ENCODE results near the gene NSUN2.

NSUN2 gene

GRCh38 chr5:6602441-6602840 is 30.4 kb downstream of the NSUN2 start:
- DNase-seq = no peak

DNA sequence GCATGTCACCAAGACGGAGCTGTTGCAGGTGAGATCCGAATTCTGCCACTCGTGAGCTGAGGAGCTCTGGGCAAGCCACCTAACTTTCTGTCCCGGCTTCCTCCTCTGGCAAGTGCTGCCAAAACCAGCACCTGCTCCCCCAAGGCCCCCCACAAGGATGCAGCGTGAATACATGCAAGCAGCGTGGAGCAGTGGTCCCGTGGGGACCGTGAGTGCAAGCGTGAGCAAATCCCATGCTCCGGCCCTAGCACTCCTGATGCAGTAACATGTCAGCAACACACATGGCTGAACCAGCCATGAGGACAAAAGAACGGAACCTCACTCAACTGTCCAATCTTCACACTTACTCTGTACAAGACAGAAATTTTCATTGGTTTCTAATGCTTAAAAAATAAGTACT is 31.0 kb downstream of the NSUN2 start:
- no peak for DNase-seq

- DNase-seq = no peak
Measured at GRCh38 chr5:6601271-6601670, 31.6 kb downstream of the NSUN2 start.

- no peak for DNase-seq
Measured at GRCh38 chr5:6599739-6600138, 33.1 kb downstream of the NSUN2 start.

- DNase-seq = no peak
Measured at GRCh38 chr5:6598351-6598900, 34.4 kb downstream of the NSUN2 start.

- no peak for DNase-seq
Measured at GRCh38 chr5:6597557-6597956, 35.3 kb downstream of the NSUN2 start.

- DNase-seq = no peak
Measured at GRCh38 chr5:6596388-6596787, 36.5 kb downstream of the NSUN2 start.

DNA sequence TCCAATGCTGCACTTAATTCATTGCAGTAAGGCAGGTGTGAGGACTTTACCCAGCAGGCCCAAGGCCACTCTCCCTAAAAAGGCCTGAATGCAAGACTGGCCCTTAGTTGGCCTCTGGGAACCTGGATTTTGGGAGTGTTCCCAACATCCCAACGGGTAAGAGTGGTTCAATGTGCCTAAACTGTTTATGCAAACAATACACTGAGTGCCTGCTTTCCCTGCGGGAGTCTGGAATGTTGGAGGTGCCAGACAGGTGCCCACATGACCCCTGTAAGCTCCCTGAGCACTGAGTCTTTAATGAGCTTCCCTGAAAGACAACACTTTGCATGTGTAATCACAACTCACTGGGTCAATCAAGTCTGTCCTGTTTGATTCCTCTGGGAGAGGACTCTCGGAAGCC is 37.4 kb downstream of the NSUN2 start:
- DNase-seq = no peak

DNA sequence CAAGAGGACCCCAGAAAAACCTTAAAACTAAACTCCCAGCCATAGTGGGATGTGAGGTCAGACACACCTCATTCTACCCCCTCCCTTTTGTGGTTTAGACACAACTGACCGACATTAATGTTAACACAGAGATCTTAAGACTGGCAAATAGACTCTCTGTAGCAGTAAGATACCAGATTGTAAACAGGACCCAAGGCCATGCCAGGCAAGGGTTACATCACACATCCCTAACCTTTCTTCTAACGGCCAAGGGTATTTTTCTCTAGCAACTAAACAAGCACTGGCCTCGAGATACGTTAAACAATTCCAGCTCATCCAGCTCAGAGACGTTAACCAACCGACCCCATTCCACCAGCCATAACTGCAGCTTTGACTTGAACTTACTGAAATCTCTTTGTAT is 38.8 kb downstream of the NSUN2 start:
- no peak for DNase-seq

DNA sequence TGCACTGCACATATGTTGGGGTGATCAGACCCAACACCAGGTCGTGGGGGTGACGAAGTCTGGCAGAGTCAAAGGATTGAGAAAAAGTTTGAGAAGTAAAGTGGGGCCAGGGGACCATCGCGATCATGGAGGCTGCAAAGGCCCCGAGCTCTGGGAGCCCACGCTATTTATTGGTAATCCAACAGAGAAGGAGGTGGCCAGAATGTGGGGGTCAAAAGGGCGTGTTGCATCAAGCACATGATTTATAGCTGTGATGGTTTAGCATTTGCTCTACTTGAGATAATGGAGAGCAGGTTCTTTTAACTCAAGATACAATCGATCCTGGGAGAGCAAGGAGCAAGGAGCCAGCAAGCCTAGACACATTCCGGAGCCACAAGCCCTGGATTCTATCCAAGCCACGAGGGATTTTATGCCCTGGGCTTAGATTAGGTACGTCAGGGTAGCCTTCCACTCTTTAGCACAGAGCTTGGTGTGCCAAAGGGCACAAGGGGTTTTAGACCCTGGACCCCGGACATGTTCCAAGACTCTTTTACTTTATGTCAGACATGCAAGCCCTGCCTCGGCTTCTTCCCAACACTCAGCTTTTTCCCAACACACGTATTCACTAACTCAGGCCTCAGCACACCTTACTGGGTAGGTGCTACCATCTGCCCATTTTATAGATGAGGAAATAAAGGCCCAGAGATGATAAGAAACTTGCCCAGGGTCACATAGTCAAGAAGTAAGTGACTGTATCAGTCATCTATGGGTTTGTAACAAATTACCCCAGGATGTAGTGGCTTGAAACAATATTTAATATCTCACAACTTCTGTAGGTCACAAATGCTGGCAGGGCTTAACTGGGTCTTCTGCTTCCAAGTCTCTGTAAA is 39.5 kb downstream of the NSUN2 start:
- DNase-seq = no peak

DNA sequence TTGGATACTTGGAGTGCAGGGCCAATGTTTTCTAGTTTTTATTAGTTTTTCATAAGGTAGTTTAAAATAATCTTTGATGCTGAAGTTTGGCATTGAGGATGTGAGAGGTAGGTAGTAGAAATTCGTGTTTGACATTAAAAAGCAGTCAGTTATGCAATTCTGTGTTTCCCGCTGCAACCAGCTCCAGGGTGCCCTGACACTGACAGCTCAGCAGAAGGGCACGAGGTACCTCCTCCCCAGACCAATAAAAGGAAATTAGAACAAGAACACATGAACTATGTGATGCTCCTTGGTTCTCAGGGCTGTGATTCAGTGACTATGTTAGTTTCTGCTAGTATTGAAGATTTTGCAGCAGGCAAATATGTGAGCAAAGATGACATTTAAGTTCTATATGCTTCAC is 40.2 kb downstream of the NSUN2 start:
- no peak for DNase-seq

DNA sequence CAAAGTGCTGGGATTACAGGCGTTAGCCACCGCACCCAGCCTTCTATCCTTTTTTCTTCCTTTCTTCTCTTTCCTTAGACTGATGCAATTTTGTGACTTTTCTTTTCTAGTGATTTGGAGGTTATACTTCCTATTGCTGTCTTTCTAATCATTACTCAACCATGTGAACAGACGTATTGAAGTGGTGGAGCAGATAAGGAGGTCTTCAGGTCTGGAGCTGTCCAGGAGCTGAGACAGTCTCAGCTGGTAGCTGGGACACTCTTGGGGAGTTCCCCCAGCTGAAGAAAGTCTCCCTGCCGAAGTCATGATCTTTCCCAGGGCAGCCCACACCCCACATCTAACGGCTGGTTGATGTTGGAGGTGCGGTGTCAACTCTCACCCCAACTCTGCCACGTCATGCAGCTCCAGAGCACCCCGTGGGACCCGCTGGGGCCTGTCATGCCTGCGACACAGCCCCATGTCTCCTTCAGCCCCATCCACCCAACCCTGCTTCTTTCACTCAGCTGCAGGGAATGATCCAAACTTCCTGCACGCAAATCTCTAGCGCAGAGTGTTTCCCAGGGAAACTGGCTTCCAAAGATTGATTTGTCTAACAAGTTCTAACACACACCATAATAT is 41.1 kb downstream of the NSUN2 start:
- DNase-seq = no peak

- DNase-seq = no peak
Measured at GRCh38 chr5:6590581-6590980, 42.3 kb downstream of the NSUN2 start.

DNA sequence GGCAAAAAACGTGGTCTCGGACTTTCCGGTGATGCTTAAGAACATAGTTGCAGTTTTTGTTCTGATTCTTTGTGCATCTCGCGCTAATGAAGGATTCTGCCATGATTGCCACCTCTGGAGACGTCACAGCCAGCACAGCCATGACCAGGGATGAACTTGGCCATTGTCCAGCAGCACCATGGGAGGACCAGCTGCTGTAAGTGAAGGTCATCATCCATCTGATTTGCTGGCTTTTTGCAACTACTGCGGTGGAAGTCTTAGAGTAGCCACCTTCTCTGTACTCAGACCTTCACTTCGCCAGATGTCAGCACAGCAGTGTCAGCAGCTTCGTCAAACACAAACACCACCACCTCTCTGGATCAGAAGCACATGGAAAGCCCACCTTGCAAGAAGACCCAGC is 45.7 kb downstream of the NSUN2 start:
- DNase-seq = no peak

DNA sequence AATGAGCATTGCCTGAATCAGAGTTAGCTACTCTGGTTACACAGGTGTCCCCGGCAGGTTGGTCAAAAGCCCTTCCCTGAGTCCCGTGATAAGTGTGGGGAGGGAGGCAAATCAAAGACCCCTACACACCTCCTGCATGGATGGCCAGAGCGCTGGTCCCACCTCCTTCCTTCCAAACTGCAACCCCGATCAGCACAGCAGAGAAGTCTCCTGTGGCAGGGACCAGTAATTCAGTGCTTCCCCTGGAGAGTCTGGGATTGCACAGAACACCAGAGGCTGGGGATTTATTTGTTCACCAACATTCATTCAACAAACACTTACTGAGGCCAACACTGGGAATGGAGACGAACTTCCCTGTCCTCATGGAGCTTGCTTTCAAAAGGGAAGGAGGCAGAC is 46.2 kb downstream of the NSUN2 start:
- no peak for DNase-seq

- DNase-seq = no peak
Measured at GRCh38 chr5:6585939-6586646, 46.8 kb downstream of the NSUN2 start.

GRCh38 chr5:6585168-6585567 is 47.7 kb downstream of the NSUN2 start:
- no peak for DNase-seq

DNA sequence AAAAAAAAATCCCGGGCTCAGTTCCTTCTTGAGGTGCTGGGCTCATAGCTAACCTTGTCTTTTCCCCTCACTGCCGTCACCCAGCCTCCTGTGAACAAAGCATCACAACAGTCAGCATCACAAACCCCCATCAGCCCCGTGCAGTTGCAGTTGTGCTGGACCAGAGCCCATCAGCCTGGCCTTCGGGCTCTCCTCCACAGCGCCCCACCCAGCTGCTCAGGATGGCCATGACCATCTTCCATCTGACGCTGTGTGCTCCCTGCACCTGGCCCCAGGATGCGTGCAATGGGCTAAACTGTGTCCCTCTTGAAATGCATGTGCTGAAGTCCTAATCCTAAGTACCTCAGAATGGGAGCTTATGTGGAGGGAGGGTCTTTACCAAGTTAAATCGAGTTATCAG is 48.1 kb downstream of the NSUN2 start:
- no peak for DNase-seq

- DNase-seq = no peak
Measured at GRCh38 chr5:6584101-6584645, 48.7 kb downstream of the NSUN2 start.

- DNase-seq = no peak
Measured at GRCh38 chr5:6583049-6583880, 49.6 kb downstream of the NSUN2 start.

DNA sequence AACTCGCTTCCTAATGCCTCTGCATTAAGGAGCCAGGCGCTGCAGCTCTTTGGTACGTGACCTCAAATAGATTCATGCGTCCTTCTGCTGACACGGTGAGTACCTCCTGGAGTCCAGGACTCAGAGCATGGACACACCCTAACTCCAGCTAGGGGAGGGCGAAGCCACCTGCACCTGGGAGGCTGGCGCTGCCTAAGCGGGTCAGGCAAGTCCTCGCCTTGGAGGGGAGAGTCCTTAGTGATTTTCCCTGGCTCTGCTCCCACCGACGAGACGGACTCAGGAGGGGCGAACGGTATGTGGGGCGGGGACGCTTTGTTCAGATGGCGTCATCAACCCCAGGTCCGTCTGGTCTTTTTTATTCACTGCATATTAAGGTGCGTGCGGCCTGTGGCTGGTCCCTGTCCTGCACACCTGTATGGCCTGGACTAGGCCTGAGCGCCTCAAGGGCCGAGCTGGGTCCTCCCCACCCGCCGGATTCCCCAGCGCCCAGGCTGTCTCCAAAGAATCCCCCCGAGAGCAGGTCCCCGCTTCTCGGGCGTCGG is 50.3 kb downstream of the NSUN2 start:
- no peak for DNase-seq
